RWPE1 (cell line): ENCODE results near the gene DNAJB2.
"Not testable (repeated sequence)": the region's sequence is repeated elsewhere in the genome, so short reads cannot be mapped to it uniquely, and the experiment has no call there.

Experiments used
- CTCF ChIA-PET: fragments of 350-600 bp; sonication (Branson Sonifier 250); formaldehyde crosslinking; extraction: SDS; loops from one replicate; lab custom pipeline; 2021; lab: Yijun Ruan, JAX
- POLR2A ChIA-PET: fragments of 400-600 bp; formaldehyde crosslinking; extraction: SDS; loops from one replicate; lab custom pipeline; 2020; ENCODE audit warnings: antibody characterized with exemption; ENCODE audit not compliant: low non-redundant PET; lab: Yijun Ruan, JAX
- DNase-seq: peaks from one replicate; pipeline ENCODE4 v3.0.0; 2012; ENCODE audit warnings: low spot score
- H3K27ac ChIP-seq: fragments of 450-650 bp; 2 replicates; pipeline ENCODE4 v1.5.1; 2017
- CTCF ChIP-seq: fragments of 450-650 bp; conservative IDR thresholded peaks from 2 replicates; pipeline ENCODE4 v1.5.1; 2017; ENCODE audit warnings: low read depth, mild to moderate bottlenecking

Gene DNAJB2

GRCh38 chr2:219309278-219309677 is 30.1 kb downstream of the DNAJB2 start, which contains the start of gene PTPRN:
TSS of gene PTPRN (minus strand) at chr2:219309401. CDS start at chr2:219309332, 69 bp downstream.
- no peak for TF ChIP-seq CTCF
- no peak within 1 kb of the TSS for H3K27ac ChIP-seq
- CTCF ChIA-PET, result interaction anchor here (1.1 to 1.4 kb wide), 2 partner anchors 14 to 279 kb away, joined by 3 to 6 read pairs; no protein-coding TSS in a partner anchor

GRCh38 chr2:219312683-219313263 is 33.6 kb downstream of the DNAJB2 start:
- POLR2A ChIA-PET, H3K27ac ChIP-seq, DNase-seq: not testable (repeated sequence)
- CTCF ChIA-PET, result interaction anchor here (0.6 to 0.7 kb wide), 2 partner anchors 38 to 52 kb away, joined by 3 to 6 read pairs; no protein-coding TSS in a partner anchor

More at GRCh38 chr2:219309278-219309677, 30.1 kb downstream of the DNAJB2 start, which contains the start of gene PTPRN:
- POLR2A ChIA-PET, result interaction anchor here (0.7 kb wide), 1 partner anchor 26 kb away, joined by 3 read pairs; no protein-coding TSS in a partner anchor
- DNase-seq, result no peak

DNA sequence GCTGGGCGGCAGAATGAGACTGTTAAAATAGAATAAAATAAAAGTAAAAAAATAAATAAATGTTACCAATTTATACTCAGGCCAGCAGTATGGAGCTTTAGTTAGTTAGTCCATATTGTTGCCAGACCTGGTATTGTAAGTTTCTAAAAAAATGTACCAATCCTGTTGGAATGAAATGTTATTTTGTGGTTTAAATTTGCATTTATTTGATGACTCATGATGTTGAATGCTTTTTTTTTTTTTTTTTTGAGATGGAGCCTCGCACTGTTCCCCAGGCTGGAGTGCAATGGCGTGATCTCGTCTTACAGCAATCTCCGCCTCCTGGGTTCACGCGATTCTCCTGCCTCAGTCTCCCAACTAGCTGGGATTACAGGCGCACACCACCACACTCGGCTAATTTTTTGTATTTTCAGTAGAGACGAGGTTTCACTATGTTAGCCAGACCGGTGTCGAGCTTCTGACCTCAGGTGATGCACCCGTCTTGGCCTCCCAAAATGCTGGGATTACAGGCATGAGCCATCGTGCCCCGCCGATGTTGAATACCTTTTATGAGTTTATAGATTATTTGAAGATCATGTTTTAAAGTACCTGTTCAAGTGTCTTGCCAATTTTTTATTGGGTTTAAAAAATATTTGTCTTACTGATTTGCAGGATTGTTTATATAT is 35.8 kb downstream of the DNAJB2 start:
- H3K27ac ChIP-seq, result no peak overlapping the region
- POLR2A ChIA-PET, result no interaction called here
- TF ChIP-seq CTCF, result no peak
- no peak for DNase-seq
- CTCF ChIA-PET, result no interaction called here

- no peak for TF ChIP-seq CTCF
- DNase-seq, result no peak
- ChIA-PET POLR2A (no interaction called here), CTCF (interaction anchor here (0.6 kb wide), 1 partner anchor 319 kb away, joined by 3 read pairs; no protein-coding TSS in a partner anchor)
- H3K27ac ChIP-seq, result no peak overlapping the region
Measured at GRCh38 chr2:219323434-219323833, 44.3 kb downstream of the DNAJB2 start.

GRCh38 chr2:219325136-219325535 is 46.0 kb downstream of the DNAJB2 start:
- H3K27ac ChIP-seq, result no peak overlapping the region
- no peak for TF ChIP-seq CTCF
- ChIA-PET CTCF (no interaction called here), POLR2A (no interaction called here)
- no peak for DNase-seq

GRCh38 chr2:219325657-219326315 is 46.6 kb downstream of the DNAJB2 start:
- ChIA-PET CTCF (interaction anchor here (0.5 kb wide), 1 partner anchor 339 kb away, joined by 4 read pairs; no protein-coding TSS in a partner anchor), POLR2A (no interaction called here)
- H3K27ac ChIP-seq, result no peak overlapping the region
- DNase-seq, result no peak
- no peak for TF ChIP-seq CTCF
